Skeletal muscle tissue (tissue), 4 donors: Measurements from ENCODE around the gene AMACR. TPM values are rescaled to one million over a fixed set of nuclear protein-coding genes. Genes with fewer than 3 reads are reported as not detected.

Source experiments
- H3K27ac ChIP-seq: one replicate; pipeline ENCODE4 v1.7.0; 2013; ENCODE audit warnings: mild to moderate bottlenecking, low read depth, low read length, inconsistent platforms
- H3K27me3 ChIP-seq, 3 donors: one replicate each; pipeline ENCODE4 v1.7.0; 2013; ENCODE audit warnings: low read length in 3 of 3; ENCODE audit not compliant: control insufficient read depth in 3 of 3, insufficient read depth in 3 of 3
- H3K36me3 ChIP-seq, 3 donors: one replicate each; pipeline ENCODE4 v1.7.0; 2013; ENCODE audit warnings: low read length in 3 of 3; ENCODE audit not compliant: control insufficient read depth in 3 of 3, insufficient read depth in 3 of 3
- H3K4me1 ChIP-seq, 3 donors: one replicate each; pipeline ENCODE4 v1.7.0; 2013; ENCODE audit warnings: low read length in 3 of 3, mild to moderate bottlenecking in 3 of 3; ENCODE audit not compliant: control insufficient read depth in 3 of 3, insufficient read depth in 3 of 3
- H3K4me3 ChIP-seq, 3 donors: one replicate each; pipeline ENCODE4 v1.7.0; 2013; ENCODE audit warnings: low read length in 3 of 3
- H3K9ac ChIP-seq, 3 donors: one replicate each; pipeline ENCODE4 v1.7.0; 2013; ENCODE audit warnings: low read length in 3 of 3, mild to moderate bottlenecking in 3 of 3, moderate library complexity in 2 of 3, low read depth in 1 of 3
- H3K9me3 ChIP-seq, 3 donors: one replicate each; pipeline ENCODE4 v1.7.0; 2013; ENCODE audit warnings: low read length in 3 of 3; ENCODE audit not compliant: control insufficient read depth in 3 of 3
- total RNA-seq: library from RNA; depleted of rRNA; stranded (reverse); fragments of >200 nt; gene quantifications from one replicate; pipeline ENCODE4 v1.2.3, GENCODE V29; 2014
- donor health status: Osteomylitis.

AMACR gene
- total RNA-seq, 1 donor from 2014 or later: 4.2 TPM

- Histone ChIP-seq H3K4me3 (no peak overlapping the region), H3K27me3 (no peaks in the 10 kb centered on the region), H3K27ac (no peak overlapping the region), H3K9me3 (no peaks in the 10 kb centered on the region), H3K4me1 (no peaks in the 10 kb centered on the region), H3K9ac (no peak overlapping the region), H3K36me3 (no peaks in the 10 kb centered on the region)
These were observed 29.5 kb downstream of the AMACR start for GRCh38 chr5:33978306-33978705.

GRCh38 chr5:33976307-33976706, 31.5 kb downstream of the AMACR start:
- Histone ChIP-seq H3K9me3 (no peaks in the 10 kb centered on the region), H3K27me3 (no peaks in the 10 kb centered on the region), H3K4me1 (no peaks in the 10 kb centered on the region), H3K4me3 (no peak overlapping the region), H3K36me3 (no peaks in the 10 kb centered on the region), H3K27ac (no peak overlapping the region), H3K9ac (no peak overlapping the region)

- Histone ChIP-seq H3K9me3 (no peaks in the 10 kb centered on the region), H3K4me1 (no peaks in the 10 kb centered on the region), H3K4me3 (no peak overlapping the region), H3K36me3 (no peaks in the 10 kb centered on the region), H3K27me3 (no peaks in the 10 kb centered on the region), H3K9ac (no peak overlapping the region), H3K27ac (no peak overlapping the region)
These were observed 32.0 kb downstream of the AMACR start for GRCh38 chr5:33975852-33976251.

- Histone ChIP-seq H3K36me3 (no peaks in the 10 kb centered on the region), H3K9me3 (no peaks in the 10 kb centered on the region), H3K4me3 (no peak overlapping the region), H3K27me3 (no peaks in the 10 kb centered on the region), H3K4me1 (no peaks in the 10 kb centered on the region), H3K27ac (no peak overlapping the region), H3K9ac (no peak overlapping the region)
These were observed 34.6 kb downstream of the AMACR start for GRCh38 chr5:33973271-33973670.

GRCh38 chr5:33969572-33970452, 38.0 kb downstream of the AMACR start:
- Histone ChIP-seq H3K9me3 (no peaks in the 10 kb centered on the region), H3K4me1 (no peaks in the 10 kb centered on the region), H3K27ac (no peak overlapping the region), H3K9ac (no peak overlapping the region), H3K27me3 (no peaks in the 10 kb centered on the region), H3K4me3 (no peak overlapping the region), H3K36me3 (no peaks in the 10 kb centered on the region)

- no peaks in the 10 kb centered on the region for H3K27me3 ChIP-seq
- no peaks in the 10 kb centered on the region for H3K9me3 ChIP-seq
- H3K27ac ChIP-seq: no peak overlapping the region
These were observed 39.4 kb downstream of the AMACR start for GRCh38 chr5:33968211-33969005.

GRCh38 chr5:33966805-33967204, 41.0 kb downstream of the AMACR start:
- Histone ChIP-seq H3K4me1 (no peaks in the 10 kb centered on the region), H3K27me3 (no peaks in the 10 kb centered on the region), H3K4me3 (no peak overlapping the region), H3K36me3 (no peaks in the 10 kb centered on the region), H3K27ac (no peak overlapping the region), H3K9ac (no peak overlapping the region), H3K9me3 (no peaks in the 10 kb centered on the region)

More at GRCh38 chr5:33968211-33969005, 39.4 kb downstream of the AMACR start:
- Histone ChIP-seq H3K36me3 (no peaks in the 10 kb centered on the region), H3K4me1 (no peaks in the 10 kb centered on the region), H3K4me3 (no peak overlapping the region), H3K9ac (no peak overlapping the region)

GRCh38 chr5:33964132-33964700, 43.6 kb downstream of the AMACR start:
- Histone ChIP-seq H3K4me3 (no peak overlapping the region), H3K27me3 (no peaks in the 10 kb centered on the region), H3K36me3 (no peaks in the 10 kb centered on the region), H3K9me3 (no peaks in the 10 kb centered on the region), H3K9ac (no peak overlapping the region), H3K4me1 (no peaks in the 10 kb centered on the region), H3K27ac (no peak overlapping the region)

GRCh38 chr5:33958176-33958575, 49.7 kb downstream of the AMACR start:
- Histone ChIP-seq H3K4me3 (no peak overlapping the region), H3K36me3 (no peaks in the 10 kb centered on the region), H3K9ac (no peak overlapping the region), H3K4me1 (no peaks in the 10 kb centered on the region), H3K27ac (no peak overlapping the region), H3K27me3 (no peaks in the 10 kb centered on the region), H3K9me3 (peaks cover 3 to 5% (median 5%) of the 10 kb centered on the region in 3 donors)
